IMR-90 (cell line): Measurements from ENCODE around the gene MAP1LC3A. TPM values are rescaled to one million over a fixed set of nuclear protein-coding genes. Genes with fewer than 3 reads are reported as not detected.

ENCODE experiments used
- ATAC-seq: fragments of 200-7000 bp; cut with Tn5 transposase; 2 replicates; pipeline ENCODE4 v1.9.1; 2020; ENCODE audit warnings: low read depth, mild to moderate bottlenecking, moderate library complexity
- BruUV-seq: library from RNA; stranded (reverse); fragments of 400-500 nt; replicated peaks from 2 replicates; lab custom pipeline; 2021; lab: Mats Ljungman, UMichigan
- CTCF ChIA-PET: fragments of 300-600 bp; formaldehyde crosslinking; extraction: SDS; loops from one replicate; lab custom pipeline; 2021; ENCODE audit warnings: antibody characterized with exemption; lab: Yijun Ruan, JAX
- POLR2A ChIA-PET: fragments of 300-600 bp; sonication (Branson Sonifier 250); formaldehyde crosslinking; loops from one replicate; lab custom pipeline; 2022; ENCODE audit warnings: antibody characterized with exemption; ENCODE audit not compliant: unreplicated experiment; lab: Charles Lee
- DNase-seq: peaks from one replicate; pipeline ENCODE4 v3.0.0; 2013
- H2AFZ ChIP-seq: replicated peaks from 2 replicates; pipeline ENCODE3; 2013; ENCODE audit warnings: low read length, mild to moderate bottlenecking; ENCODE audit not compliant: poor library complexity
- H2AK5ac ChIP-seq: 2 replicates; pipeline ENCODE4 v1.6.1; 2013; ENCODE audit warnings: low read depth, low read length, inconsistent platforms
- H2AK9ac ChIP-seq: replicated peaks from 2 replicates; pipeline ENCODE3; 2013; ENCODE audit warnings: mild to moderate bottlenecking, low read depth, low read length, moderate library complexity; ENCODE audit not compliant: poor library complexity
- H2BK120ac ChIP-seq: 2 replicates; pipeline ENCODE4 v1.6.1; 2013; ENCODE audit warnings: low read depth, low read length, inconsistent platforms
- H2BK15ac ChIP-seq: 3 replicates; pipeline ENCODE4 v1.6.1; 2013; ENCODE audit warnings: low read depth, low read length, inconsistent platforms
- H2BK20ac ChIP-seq: 2 replicates; pipeline ENCODE4 v1.6.1; 2013; ENCODE audit warnings: low read depth, mild to moderate bottlenecking, inconsistent platforms, low read length, moderate library complexity
- H2BK5ac ChIP-seq: 2 replicates; pipeline ENCODE4 v1.6.1; 2013; ENCODE audit warnings: mild to moderate bottlenecking, low read depth, low read length, inconsistent platforms; ENCODE audit not compliant: poor library complexity, severe bottlenecking
- H3K14ac ChIP-seq: replicated peaks from 2 replicates; pipeline ENCODE4 v1.6.1; 2013; ENCODE audit warnings: low read depth, low read length, inconsistent platforms
- H3K18ac ChIP-seq: 2 replicates; pipeline ENCODE4 v1.6.1; 2013; ENCODE audit warnings: low read depth, low read length, control low read depth
- H3K23ac ChIP-seq: 2 replicates; pipeline ENCODE4 v1.6.1; 2013; ENCODE audit warnings: low read depth, low read length, inconsistent platforms
- H3K27ac ChIP-seq: 2 replicates; pipeline ENCODE4 v1.5.1; 2013; ENCODE audit warnings: mild to moderate bottlenecking, control low read depth, low read length; ENCODE audit not compliant: insufficient read depth
- H3K27me3 ChIP-seq: 2 replicates; pipeline ENCODE4 v1.6.1; 2013; ENCODE audit warnings: low read length; ENCODE audit not compliant: control insufficient read depth, insufficient read depth
- H3K36me3 ChIP-seq: 2 replicates; pipeline ENCODE4 v1.6.1; 2013; ENCODE audit warnings: low read length, mixed read lengths; ENCODE audit not compliant: control insufficient read depth, insufficient read depth
- H3K4ac ChIP-seq: 2 replicates; pipeline ENCODE4 v1.6.1; 2013; ENCODE audit warnings: low read depth, low read length, inconsistent platforms
- H3K4me1 ChIP-seq: 2 replicates; pipeline ENCODE4 v1.6.1; 2013; ENCODE audit warnings: low read length, mixed read lengths; ENCODE audit not compliant: control insufficient read depth, insufficient read depth
- H3K4me2 ChIP-seq: 2 replicates; pipeline ENCODE4 v1.6.1; 2013; ENCODE audit warnings: low read depth, mild to moderate bottlenecking, control low read depth, low read length, moderate library complexity
- H3K4me3 ChIP-seq: 2 replicates; pipeline ENCODE4 v1.5.1; 2013; ENCODE audit warnings: low read depth, mild to moderate bottlenecking, control low read depth, low read length, moderate library complexity; ENCODE audit not compliant: insufficient read depth
- H3K56ac ChIP-seq: 2 replicates; pipeline ENCODE4 v1.6.1; 2013; ENCODE audit warnings: low read length, inconsistent platforms; ENCODE audit not compliant: insufficient read depth; ENCODE audit errors: extremely low read depth
- H3K79me1 ChIP-seq, 2 experiments: 2 replicates each; pipeline ENCODE4 v1.6.1; 2013; ENCODE audit warnings: low read length in 2 of 2, inconsistent platforms in 1 of 2, low read depth in 1 of 2
- H3K9ac ChIP-seq: 2 replicates; pipeline ENCODE4 v1.6.1; 2013; ENCODE audit warnings: low read depth, low read length, control low read depth
- H3K9me1 ChIP-seq: 2 replicates; pipeline ENCODE4 v1.6.1; 2013; ENCODE audit warnings: low read length, inconsistent platforms; ENCODE audit not compliant: insufficient read depth
- H3K9me3 ChIP-seq: 2 replicates; pipeline ENCODE4 v1.6.1; 2013; ENCODE audit warnings: low read length; ENCODE audit not compliant: control insufficient read depth, insufficient read depth
- H4K20me1 ChIP-seq: 2 replicates; pipeline ENCODE4 v1.6.1; 2013; ENCODE audit warnings: low read length, inconsistent platforms; ENCODE audit not compliant: insufficient read depth
- H4K5ac ChIP-seq: 2 replicates; pipeline ENCODE4 v1.6.1; 2013; ENCODE audit warnings: mild to moderate bottlenecking, low read depth, low read length, control low read depth
- H4K8ac ChIP-seq, 2 experiments: 2 replicates each; pipeline ENCODE4 v1.6.1; 2013; ENCODE audit warnings: low read depth in 2 of 2, low read length in 2 of 2, control low read depth in 1 of 2, inconsistent platforms in 1 of 2
- H4K91ac ChIP-seq: 2 replicates; pipeline ENCODE4 v1.6.1; 2013; ENCODE audit warnings: low read depth, low read length, inconsistent platforms; ENCODE audit not compliant: insufficient read depth
- BHLHE40 ChIP-seq: fragments of 150-350 bp; IDR thresholded peaks from 2 replicates; pipeline ENCODE4 v1.6.1; 2016; ENCODE audit warnings: mild to moderate bottlenecking, low read depth, low read length
- CEBPB ChIP-seq: IDR thresholded peaks from 2 replicates; pipeline ENCODE4 v1.6.1; 2012; ENCODE audit warnings: low read depth, low read length, improper control_type of control experiment
- CHD1 ChIP-seq: IDR thresholded peaks from 2 replicates; pipeline ENCODE4 v1.6.1; 2012; ENCODE audit warnings: low read depth, low read length, improper control_type of control experiment
- ELK1 ChIP-seq: fragments of 150-350 bp; IDR thresholded peaks from 2 replicates; pipeline ENCODE4 v1.6.1; 2016; ENCODE audit warnings: low read depth, mild to moderate bottlenecking, low read length, moderate library complexity, borderline replicate concordance
- FOS ChIP-seq: fragments of 150-350 bp; IDR thresholded peaks from 2 replicates; pipeline ENCODE4 v1.6.1; 2016; ENCODE audit warnings: low read depth, low read length
- MAFK ChIP-seq: IDR thresholded peaks from 2 replicates; pipeline ENCODE4 v1.6.1; 2012; ENCODE audit warnings: low read depth, low read length, improper control_type of control experiment
- MAZ ChIP-seq: IDR thresholded peaks from 2 replicates; pipeline ENCODE4 v1.6.1; 2012; ENCODE audit warnings: low read depth, mild to moderate bottlenecking, low read length, improper control_type of control experiment, moderate library complexity, borderline replicate concordance
- MXI1 ChIP-seq: IDR thresholded peaks from 2 replicates; pipeline ENCODE4 v1.6.1; 2012; ENCODE audit warnings: low read depth, mild to moderate bottlenecking, low read length, moderate library complexity, borderline replicate concordance
- NFE2L2 ChIP-seq: fragments of 150-350 bp; IDR thresholded peaks from 2 replicates; pipeline ENCODE4 v1.6.1; 2016; ENCODE audit warnings: low read depth, mild to moderate bottlenecking, low read length
- POLR2A ChIP-seq: IDR thresholded peaks from 2 replicates; pipeline ENCODE4 v1.6.1; 2012; ENCODE audit warnings: mild to moderate bottlenecking, low read depth, low read length
- RAD21 ChIP-seq: IDR thresholded peaks from 2 replicates; pipeline ENCODE4 v1.6.1; 2012; ENCODE audit warnings: low read length, improper control_type of control experiment
- RCOR1 ChIP-seq: IDR thresholded peaks from 2 replicates; pipeline ENCODE4 v1.6.1; 2012; ENCODE audit warnings: mild to moderate bottlenecking, low read length, improper control_type of control experiment; ENCODE audit not compliant: insufficient replicate concordance
- RFX5 ChIP-seq: IDR thresholded peaks from 2 replicates; pipeline ENCODE4 v1.8.0; 2012; ENCODE audit warnings: low read depth, mild to moderate bottlenecking, low read length, moderate library complexity
- SMC3 ChIP-seq: fragments of 150-350 bp; IDR thresholded peaks from 2 replicates; pipeline ENCODE4 v1.6.1; 2016; ENCODE audit warnings: low read depth, mild to moderate bottlenecking, antibody characterized with exemption, low read length, moderate library complexity
- WGBS, 2 experiments: methylation state at CpG; one replicate each; pipeline versions ENCODE4 v1.1.5 to v1.1.7; 2013; ENCODE audit warnings: missing lambda C conversion rate in 2 of 2; ENCODE audit not compliant: insufficient read length in 1 of 2; ENCODE audit errors: extremely low coverage in 2 of 2; 5-methylcytosine and 5-hydroxymethylcytosine counted together
- dilution Hi-C: fragments of 300-500 bp; cut with HindIII; formaldehyde crosslinking; loops from one replicate; pipeline ENCODE4 v1.14.3; 2018; ENCODE audit warnings: low sequenced_read_pairs; ENCODE audit not compliant: unreplicated experiment
- in situ Hi-C: fragments of 300-500 bp; cut with MboI; formaldehyde crosslinking; loops from 3 replicates; pipeline ENCODE4 v1.14.3; 2019; ENCODE audit warnings: low sequenced_read_pairs, inconsistent platforms, mixed read lengths
- intact Hi-C: fragments of 100-400 bp; cut with micrococcal nuclease; formaldehyde crosslinking; loops from 2 replicates; pipeline ENCODE4 v1.10.0; 2022
- polyA plus RNA-seq, 3 experiments: library from polyadenylated mRNA; depleted of rRNA; stranded (reverse); fragments of >200 nt; gene quantifications; 2 replicates each; pipeline ENCODE4 v1.2.3, GENCODE V29; 2012; ENCODE audit warnings: low replicate concordance in 1 of 3
- total RNA-seq: library from RNA; depleted of rRNA; stranded (reverse); fragments of >200 nt; gene quantifications from 2 replicates; pipeline ENCODE4 v1.2.3, GENCODE V29; 2012
- TF ChIP-seq, protein P1 (sequence below): fragments of 150-350 bp; IDR thresholded peaks from 2 replicates; pipeline ENCODE4 v1.6.1; 2017; ENCODE audit warnings: mild to moderate bottlenecking, antibody characterized with exemption, low read length, low read depth
- TF ChIP-seq, protein P2 (sequence below): conservative IDR thresholded peaks from 2 replicates; pipeline ENCODE4 v1.5.1; 2012; ENCODE audit warnings: mild to moderate bottlenecking, low read depth, low read length, improper control_type of control experiment

The MAP1LC3A gene
- total and polyA plus RNA-seq, 2 of the 4 experiments (the other 2 are of a cell fraction), result 10.0 to 39.7 TPM

- no TSS peak for BruUV-seq
- intact Hi-C loops, result no loop called here
- Histone ChIP-seq H2AK5ac (no peak overlapping the region), H3K9me3 (no peaks in the 10 kb centered on the region), H3K79me1 (peaks cover 0 to 1% of the 10 kb centered on the region in 2 experiments; a peak in 2 of 4 replicates), H3K9me1 (peaks cover 17% of the 10 kb centered on the region), H2BK15ac (no peak overlapping the region), H2BK20ac (no peak overlapping the region), H2BK120ac (no peak overlapping the region), H3K4me3 (no peak overlapping the region), H3K9ac (no peak overlapping the region), H3K14ac (no peak overlapping the region), H3K18ac (no peak overlapping the region), H4K5ac (no peak overlapping the region), H3K36me3 (peaks cover 2% of the 10 kb centered on the region; the same call in 1 of the 2 replicates), H3K4ac (no peak overlapping the region), H3K27me3 (no peaks in the 10 kb centered on the region), H3K27ac (no peak overlapping the region), H2AK9ac (no peak overlapping the region), H3K4me2 (no peak overlapping the region), H4K8ac (no peak overlapping the region), H3K56ac (no peak overlapping the region), H3K4me1 (no peaks in the 10 kb centered on the region), H2BK5ac (no peak overlapping the region), H4K91ac (no peak overlapping the region), H3K23ac (no peak overlapping the region), H2AFZ (no peak overlapping the region), H4K20me1 (no peaks in the 10 kb centered on the region)
- TF ChIP-seq SMC3, result no peak
- TF ChIP-seq CEBPB, result no peak
- no peak for TF ChIP-seq RFX5
- no peak for TF ChIP-seq BHLHE40
- TF ChIP-seq MAFK, result no peak
- TF ChIP-seq, protein P1, sequence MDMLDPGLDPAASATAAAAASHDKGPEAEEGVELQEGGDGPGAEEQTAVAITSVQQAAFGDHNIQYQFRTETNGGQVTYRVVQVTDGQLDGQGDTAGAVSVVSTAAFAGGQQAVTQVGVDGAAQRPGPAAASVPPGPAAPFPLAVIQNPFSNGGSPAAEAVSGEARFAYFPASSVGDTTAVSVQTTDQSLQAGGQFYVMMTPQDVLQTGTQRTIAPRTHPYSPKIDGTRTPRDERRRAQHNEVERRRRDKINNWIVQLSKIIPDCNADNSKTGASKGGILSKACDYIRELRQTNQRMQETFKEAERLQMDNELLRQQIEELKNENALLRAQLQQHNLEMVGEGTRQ, result no peak
- TF ChIP-seq RAD21, result no peak
- no peak for TF ChIP-seq ELK1
- TF ChIP-seq, protein P2, sequence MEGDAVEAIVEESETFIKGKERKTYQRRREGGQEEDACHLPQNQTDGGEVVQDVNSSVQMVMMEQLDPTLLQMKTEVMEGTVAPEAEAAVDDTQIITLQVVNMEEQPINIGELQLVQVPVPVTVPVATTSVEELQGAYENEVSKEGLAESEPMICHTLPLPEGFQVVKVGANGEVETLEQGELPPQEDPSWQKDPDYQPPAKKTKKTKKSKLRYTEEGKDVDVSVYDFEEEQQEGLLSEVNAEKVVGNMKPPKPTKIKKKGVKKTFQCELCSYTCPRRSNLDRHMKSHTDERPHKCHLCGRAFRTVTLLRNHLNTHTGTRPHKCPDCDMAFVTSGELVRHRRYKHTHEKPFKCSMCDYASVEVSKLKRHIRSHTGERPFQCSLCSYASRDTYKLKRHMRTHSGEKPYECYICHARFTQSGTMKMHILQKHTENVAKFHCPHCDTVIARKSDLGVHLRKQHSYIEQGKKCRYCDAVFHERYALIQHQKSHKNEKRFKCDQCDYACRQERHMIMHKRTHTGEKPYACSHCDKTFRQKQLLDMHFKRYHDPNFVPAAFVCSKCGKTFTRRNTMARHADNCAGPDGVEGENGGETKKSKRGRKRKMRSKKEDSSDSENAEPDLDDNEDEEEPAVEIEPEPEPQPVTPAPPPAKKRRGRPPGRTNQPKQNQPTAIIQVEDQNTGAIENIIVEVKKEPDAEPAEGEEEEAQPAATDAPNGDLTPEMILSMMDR, result no peak
- TF ChIP-seq CHD1, result no peak
- no peak for TF ChIP-seq NFE2L2
- no peak for TF ChIP-seq POLR2A
- TF ChIP-seq FOS, result no peak
- TF ChIP-seq MXI1, result no peak
- no peak for TF ChIP-seq MAZ
- TF ChIP-seq RCOR1, result no peak
- ChIA-PET CTCF (no interaction called here), POLR2A (no interaction called here)
- no peak for ATAC-seq
- 67% methylated on average over 1 of the region's 7 CpGs; no CpG with 5 or more reads in 1 of the 2 experiments for WGBS, 2 experiments
- dilution Hi-C loops, result no loop called here
- in situ Hi-C loops, result no loop called here
- no peak for DNase-seq
Observed at GRCh38 chr20:34564833-34565232, 6.3 kb downstream of the MAP1LC3A start.
